OCI-LY3 (cell line): ENCODE results near the gene CDH4.

Experiments
- H2AFZ ChIP-seq: fragments of 200-600, 300-600 bp; shearing (Covaris generic); 2 replicates; pipeline ENCODE4 v1.6.0; 2014; ENCODE audit warnings: antibody characterized with exemption, low read depth, low read length
- H3K27ac ChIP-seq: fragments of 200-600, 300-600 bp; sonication (generic); 2 replicates; pipeline ENCODE4 v1.5.1; 2014; ENCODE audit warnings: mild to moderate bottlenecking, low read length, moderate library complexity, mixed read lengths
- H3K27me3 ChIP-seq: fragments of 200-600, 300-600 bp; sonication (generic); 2 replicates; pipeline ENCODE4 v1.6.1; 2014; ENCODE audit warnings: low read depth, low read length, mixed read lengths
- H3K36me3 ChIP-seq: fragments of 200-600, 300-600 bp; sonication (generic); replicated peaks from 2 replicates; pipeline ENCODE3; 2014; ENCODE audit warnings: low read depth, low read length, mixed read lengths
- H3K4me1 ChIP-seq: fragments of 300-600, 200-600 bp; sonication (generic); 2 replicates; pipeline ENCODE4 v1.6.1; 2014; ENCODE audit warnings: low read length, mixed read lengths
- H3K4me2 ChIP-seq: fragments of 200-600, 300-600 bp; sonication (generic); 2 replicates; pipeline ENCODE4 v1.6.1; 2014; ENCODE audit warnings: low read length, mixed read lengths
- H3K4me3 ChIP-seq: fragments of 300-600, 200-600 bp; sonication (generic); 2 replicates; pipeline ENCODE4 v1.5.1; 2014; ENCODE audit warnings: antibody characterized with exemption, mild to moderate bottlenecking, low read length, moderate library complexity
- H3K79me2 ChIP-seq: fragments of 300-600, 200-600 bp; shearing (Covaris generic); 2 replicates; pipeline ENCODE4 v1.6.1; 2014; ENCODE audit warnings: mild to moderate bottlenecking, low read length, mixed read lengths
- H3K9ac ChIP-seq: fragments of 300-600, 200-600 bp; shearing (Covaris generic); 2 replicates; pipeline ENCODE4 v1.6.0; 2014; ENCODE audit warnings: mild to moderate bottlenecking, low read length, moderate library complexity
- H3K9me3 ChIP-seq: fragments of 200-600, 300-600 bp; shearing (Covaris generic); 2 replicates; pipeline ENCODE4 v1.6.1; 2014; ENCODE audit warnings: low read length, mixed read lengths; ENCODE audit not compliant: insufficient read depth
- H4K20me1 ChIP-seq: fragments of 200-600, 300-600 bp; sonication (generic); 2 replicates; pipeline ENCODE4 v1.6.1; 2016; ENCODE audit warnings: low read length, mixed read lengths; ENCODE audit not compliant: insufficient read depth
- CTCF ChIP-seq: fragments of 200-600, 300-600 bp; sonication (generic); IDR thresholded peaks from 2 replicates; pipeline ENCODE4 v1.5.1; 2014; ENCODE audit warnings: antibody characterized with exemption, low read length, low read depth
- EZH2phosphoT487 ChIP-seq: fragments of 200-600 bp; shearing (Covaris generic); IDR thresholded peaks from 2 replicates; pipeline ENCODE4 v1.6.1; 2018; ENCODE audit warnings: antibody characterized with exemption, mixed run types, low read depth

CDH4 gene

GRCh38 chr20:61324906-61325305 is 72.8 kb downstream of the CDH4 start:
- H3K4me1 ChIP-seq: no peaks in the 10 kb centered on the region
- H2AFZ ChIP-seq: no peak overlapping the region
- H3K4me3 ChIP-seq: no peak overlapping the region
- H3K27ac ChIP-seq: no peak overlapping the region
- no peak overlapping the region for H3K4me2 ChIP-seq
- H3K9me3 ChIP-seq: no peaks in the 10 kb centered on the region
- no peaks in the 10 kb centered on the region for H3K36me3 ChIP-seq
- TF ChIP-seq CTCF (no peak), EZH2phosphoT487 (no peak)
- no peak overlapping the region for H3K9ac ChIP-seq
- H4K20me1 ChIP-seq: no peaks in the 10 kb centered on the region
- no peaks in the 10 kb centered on the region for H3K79me2 ChIP-seq
- no peaks in the 10 kb centered on the region for H3K27me3 ChIP-seq

GRCh38 chr20:61325718-61326117 is 73.7 kb downstream of the CDH4 start:
- Histone ChIP-seq H3K79me2 (no peaks in the 10 kb centered on the region), H3K27ac (no peak overlapping the region), H3K27me3 (no peaks in the 10 kb centered on the region), H3K9me3 (no peaks in the 10 kb centered on the region), H3K4me1 (no peaks in the 10 kb centered on the region), H4K20me1 (no peaks in the 10 kb centered on the region), H3K36me3 (no peaks in the 10 kb centered on the region), H3K4me2 (no peak overlapping the region), H2AFZ (no peak overlapping the region), H3K9ac (no peak overlapping the region), H3K4me3 (no peak overlapping the region)
- TF ChIP-seq EZH2phosphoT487: no peak
- no peak for TF ChIP-seq CTCF

GRCh38 chr20:61328911-61329558 is 77.0 kb downstream of the CDH4 start:
- no peak overlapping the region for H3K9ac ChIP-seq
- no peak overlapping the region for H3K4me3 ChIP-seq
- H4K20me1 ChIP-seq: no peaks in the 10 kb centered on the region
- H3K27ac ChIP-seq: no peak overlapping the region
- H3K27me3 ChIP-seq: no peaks in the 10 kb centered on the region
- H3K79me2 ChIP-seq: no peaks in the 10 kb centered on the region
- TF ChIP-seq CTCF (no peak), EZH2phosphoT487 (no peak)
- no peaks in the 10 kb centered on the region for H3K36me3 ChIP-seq
- H3K9me3 ChIP-seq: no peaks in the 10 kb centered on the region
- H3K4me1 ChIP-seq: no peaks in the 10 kb centered on the region
- H2AFZ ChIP-seq: no peak overlapping the region
- H3K4me2 ChIP-seq: no peak overlapping the region

GRCh38 chr20:61330441-61330840 is 78.4 kb downstream of the CDH4 start:
- H3K4me1 ChIP-seq: no peaks in the 10 kb centered on the region
- no peaks in the 10 kb centered on the region for H4K20me1 ChIP-seq
- H3K9me3 ChIP-seq: no peaks in the 10 kb centered on the region
- no peaks in the 10 kb centered on the region for H3K36me3 ChIP-seq
- H3K27me3 ChIP-seq: no peaks in the 10 kb centered on the region
- no peaks in the 10 kb centered on the region for H3K79me2 ChIP-seq
- no peak overlapping the region for H3K4me2 ChIP-seq
- no peak overlapping the region for H3K4me3 ChIP-seq
- no peak overlapping the region for H2AFZ ChIP-seq
- no peak overlapping the region for H3K27ac ChIP-seq
- H3K9ac ChIP-seq: no peak overlapping the region
- TF ChIP-seq CTCF (no peak), EZH2phosphoT487 (no peak)
